Stimulated activated CD4-positive, alpha-beta T cell treated with anti-CD3 and anti-CD28 coated beads, Interleukin-1b, Interleukin-23, amount 100 ng/mL, for 1 hour (primary cell): ENCODE measurements around the gene ZNF138.
"Not testable (repeated sequence)": the region's sequence is repeated elsewhere in the genome, so short reads cannot be mapped to it uniquely, and the experiment has no call there.

Source experiments
- DNase-seq, 2 donors: peaks; one replicate each; pipeline ENCODE4 v3.0.0-alpha.2; 2020; ENCODE audit warnings: low read depth in 2 of 2

The ZNF138 gene

DNA sequence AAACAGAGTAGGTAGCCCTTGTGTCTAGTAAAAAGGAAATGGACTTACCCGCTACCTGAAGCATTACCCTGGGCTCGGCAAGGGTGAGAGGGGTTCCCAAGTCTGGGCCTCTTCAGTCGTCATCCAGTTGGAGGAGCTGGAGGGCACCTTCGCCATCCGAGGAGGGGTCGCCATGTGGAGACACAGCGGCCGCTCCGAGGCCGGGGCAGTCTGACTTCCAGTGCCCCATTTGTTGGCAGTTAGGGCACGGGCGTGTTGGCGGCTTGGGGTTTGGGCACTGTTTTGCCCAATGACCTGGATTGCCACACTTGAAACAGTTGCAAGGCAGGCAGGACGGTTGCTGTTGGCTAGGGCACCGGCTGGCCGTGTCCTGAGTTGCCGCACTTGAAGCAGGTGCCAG, 43.8 kb downstream of the ZNF138 start:
- DNase-seq: not testable (repeated sequence)

DNA sequence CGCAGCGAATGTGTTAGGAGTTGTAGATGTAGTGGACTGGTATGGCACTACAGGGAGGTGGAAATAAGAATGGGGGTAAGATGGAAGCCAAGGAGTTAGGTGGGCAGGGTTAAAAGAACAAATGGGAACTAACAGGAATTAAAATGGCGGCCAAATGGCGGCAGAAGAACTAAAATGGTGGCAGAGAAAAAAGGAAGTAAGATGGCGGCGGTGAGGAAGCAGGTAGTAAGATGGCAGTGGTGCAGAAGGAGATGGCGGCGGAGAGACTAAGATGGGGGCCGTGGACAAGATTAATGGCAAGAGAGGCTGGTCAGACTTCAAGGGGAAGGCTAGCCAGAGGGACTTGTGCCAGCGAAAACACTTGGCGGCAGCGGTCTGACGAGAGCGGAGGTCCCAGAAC, 44.5 kb downstream of the ZNF138 start:
- DNase-seq: no peak

DNA sequence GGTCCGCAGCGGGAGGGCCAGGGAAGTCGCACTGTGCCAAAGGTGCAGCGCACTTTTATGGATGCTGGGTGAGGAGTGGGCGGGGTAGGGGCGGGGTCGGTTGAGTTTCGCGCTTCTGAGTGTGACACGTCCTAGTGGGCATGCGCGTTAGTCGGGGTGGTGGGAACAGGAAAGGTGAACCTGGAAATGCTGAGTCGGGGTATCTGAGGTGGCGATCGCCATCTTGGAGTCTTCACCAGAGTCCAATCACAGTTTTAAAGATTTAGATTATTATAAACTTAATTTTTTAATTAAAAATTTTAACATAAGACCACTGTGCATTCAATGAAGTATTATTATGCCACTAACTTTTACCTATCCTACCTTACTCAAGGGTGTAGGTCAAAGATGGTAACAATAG, 45.7 kb downstream of the ZNF138 start:
- DNase-seq: no peak

DNA sequence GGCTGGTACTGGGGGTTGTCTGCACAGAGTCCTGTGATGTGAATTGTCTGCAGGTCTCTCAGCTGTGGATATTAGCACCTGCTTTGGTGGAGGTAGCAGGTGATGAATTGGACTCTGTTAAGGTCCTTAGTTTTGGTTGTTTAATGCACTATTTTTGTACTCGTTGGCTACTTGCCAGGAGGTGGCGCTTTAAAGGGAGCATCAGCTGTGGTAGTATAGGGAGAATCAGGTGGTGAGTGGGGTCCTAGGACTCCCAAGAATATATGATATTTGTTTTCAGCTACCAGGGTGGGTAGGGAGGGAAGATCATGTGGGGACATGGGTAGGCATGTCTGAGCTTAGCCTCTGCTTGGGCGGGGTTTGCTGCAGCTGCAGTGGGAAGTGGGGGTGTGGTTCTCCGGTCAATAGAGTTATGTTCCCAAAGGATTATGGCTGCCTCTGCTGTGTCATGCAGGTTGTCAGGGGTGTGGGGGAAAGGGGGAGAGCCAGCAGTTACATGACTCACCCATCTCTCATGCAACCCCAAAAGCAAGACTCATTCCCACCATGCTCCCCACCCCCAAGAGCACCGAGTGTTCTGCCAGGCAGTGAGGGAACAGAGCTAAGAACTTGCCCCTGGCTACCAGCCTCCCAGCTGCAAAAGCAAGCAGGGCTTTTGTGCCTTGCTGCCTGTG, 55.2 kb downstream of the ZNF138 start:
- no peak for DNase-seq

DNA sequence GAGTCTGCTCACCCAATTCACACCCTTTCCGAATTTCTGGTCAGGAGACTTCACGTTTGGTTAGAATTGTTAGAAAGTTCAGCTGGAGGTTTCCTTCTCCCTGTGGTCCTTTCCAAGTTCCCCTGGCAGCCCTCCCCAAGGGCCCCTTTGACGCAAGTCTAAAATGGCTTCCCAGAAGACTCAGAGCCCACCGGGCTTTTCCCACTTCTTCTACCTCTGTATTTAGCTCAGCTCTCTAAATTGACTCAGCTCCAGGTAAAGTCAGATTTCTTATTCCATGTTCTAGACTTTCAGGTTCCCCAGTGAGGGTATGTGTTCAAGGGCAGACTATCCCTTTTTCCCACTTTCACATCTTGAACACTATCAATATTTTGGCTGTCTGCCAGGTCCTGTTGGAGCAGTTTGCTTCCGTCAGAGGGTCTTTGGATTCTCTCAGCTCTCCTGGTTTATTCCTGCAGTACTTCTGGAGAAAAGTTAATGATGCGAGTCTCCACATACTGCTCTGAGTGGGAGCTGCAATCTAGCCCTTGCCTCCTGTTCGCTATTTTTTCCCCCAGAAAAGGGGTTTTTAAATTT, 55.8 kb downstream of the ZNF138 start:
- DNase-seq: no peak

DNA sequence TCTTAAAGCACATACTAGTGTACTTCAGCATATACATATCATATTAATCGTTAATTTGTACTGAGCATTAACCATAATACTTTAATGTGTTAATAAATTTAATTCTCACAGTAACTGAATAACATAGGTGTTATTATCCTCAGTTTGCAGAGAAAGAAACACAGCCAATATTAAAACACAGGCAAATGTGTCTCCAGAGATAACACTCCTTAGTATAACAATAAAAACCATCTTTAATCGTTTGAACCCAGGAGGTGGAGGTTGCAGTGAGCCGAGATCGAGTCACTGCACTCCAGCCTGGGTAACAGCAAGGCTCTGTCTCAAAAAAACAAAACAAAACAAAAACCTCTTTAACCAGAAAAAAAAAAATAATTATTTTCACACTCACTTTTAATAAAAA, 59.5 kb downstream of the ZNF138 start:
- no peak for DNase-seq

DNA sequence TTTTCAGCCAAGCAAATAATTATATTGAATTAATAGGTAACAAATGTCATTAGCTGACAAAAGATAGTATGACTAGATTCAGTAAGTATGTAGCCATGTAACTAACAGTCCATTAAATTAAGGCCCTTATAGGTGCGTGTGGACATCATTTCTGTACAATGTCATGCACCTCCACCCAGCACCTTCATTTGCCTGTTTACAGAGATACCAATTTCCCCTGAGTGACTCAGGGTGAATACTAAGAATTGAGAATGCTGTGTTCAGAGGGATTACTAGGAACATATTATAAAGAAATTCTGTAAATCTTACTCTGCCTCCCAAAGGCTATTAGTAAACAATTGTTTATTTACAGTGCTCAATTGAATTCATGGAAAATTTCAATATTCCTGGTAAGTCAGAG, 60.7 kb downstream of the ZNF138 start:
- no peak for DNase-seq

DNA sequence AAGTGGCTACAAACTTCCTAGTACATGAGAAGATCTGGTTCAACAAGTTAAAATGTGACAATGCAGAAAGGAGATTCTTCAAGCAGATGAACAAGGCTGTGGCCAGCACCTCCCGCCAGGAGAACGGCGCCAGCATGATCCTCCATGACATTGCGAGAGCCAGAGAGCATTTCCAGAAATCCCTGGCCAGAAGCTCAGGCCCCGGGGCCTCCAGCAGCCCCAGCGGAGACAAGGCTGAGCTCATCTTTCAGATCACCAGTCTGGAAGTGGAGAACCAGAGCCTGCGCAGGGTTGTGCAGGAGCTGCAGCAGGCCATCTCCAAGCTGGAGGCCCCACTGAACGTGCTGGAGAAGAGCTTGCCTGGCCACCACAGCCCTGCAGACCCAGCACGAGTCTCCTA, 68.8 kb downstream of the ZNF138 start:
- DNase-seq: no peak

DNA sequence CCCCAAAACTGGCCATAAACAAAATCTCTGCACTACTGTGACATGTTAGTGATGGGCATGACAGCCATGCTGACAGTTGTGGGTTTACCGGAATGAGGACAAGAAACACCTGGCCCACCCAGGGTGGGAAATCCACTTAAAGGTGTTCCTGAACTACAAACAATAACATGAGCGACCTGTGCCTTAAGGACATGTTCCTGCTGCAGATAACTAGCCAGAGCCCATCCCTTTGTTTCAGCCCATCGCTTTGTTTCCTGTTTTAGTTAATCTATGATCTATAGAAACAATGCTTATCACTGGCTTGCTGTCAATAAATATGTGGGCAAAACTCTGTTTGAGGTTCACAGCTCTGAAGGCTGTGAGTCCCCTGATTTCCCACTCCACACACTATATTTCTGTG, 69.3 kb downstream of the ZNF138 start:
- not testable (repeated sequence) for DNase-seq

DNA sequence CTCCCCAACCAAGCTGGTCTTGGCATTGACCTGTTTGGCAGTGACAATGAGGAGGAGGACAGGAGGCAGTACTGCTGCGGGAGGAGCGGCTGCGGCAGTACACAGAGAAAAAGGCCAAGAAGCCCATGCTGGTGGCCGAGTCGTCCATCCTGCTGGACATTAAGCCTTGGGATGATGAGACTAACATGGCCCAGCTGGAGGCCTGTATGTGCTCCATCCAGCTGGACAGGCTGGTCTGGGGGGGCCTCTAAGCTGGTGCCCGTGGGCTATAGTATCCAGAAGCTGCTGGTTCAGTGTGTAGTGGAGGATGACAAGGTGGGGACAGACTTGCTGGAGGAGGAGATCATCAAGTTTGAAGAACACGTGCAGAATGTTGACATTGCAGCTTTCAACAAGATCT, 69.7 kb downstream of the ZNF138 start:
- DNase-seq: no peak

DNA sequence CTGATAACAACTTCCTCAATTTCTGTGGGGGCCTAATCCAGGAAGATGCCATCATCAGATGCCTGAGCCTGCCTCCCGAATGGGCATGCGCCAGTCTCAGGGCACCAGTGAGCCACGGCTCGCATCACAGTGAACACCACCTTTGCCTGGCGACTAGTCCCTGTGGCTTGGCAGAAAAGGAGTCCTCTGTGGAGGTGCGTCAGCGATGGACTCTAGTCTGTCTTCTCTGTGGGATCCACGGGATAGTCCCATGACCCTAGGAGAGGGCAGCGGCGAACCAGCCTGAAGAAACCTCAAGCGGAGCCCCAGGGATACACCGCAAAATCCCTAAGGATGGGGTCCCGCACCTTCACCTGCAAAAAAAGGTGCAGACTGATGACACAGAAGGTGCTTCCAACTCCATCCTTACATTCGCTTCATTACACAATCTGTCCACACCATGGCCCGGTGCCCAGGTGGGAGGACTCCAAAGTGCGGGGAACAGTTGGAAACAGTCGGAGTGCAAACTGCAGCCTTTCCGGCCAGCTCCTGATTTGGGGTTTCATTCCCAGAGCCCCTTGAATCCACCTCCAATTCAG, 73.7 kb downstream of the ZNF138 start:
- DNase-seq: no peak

DNA sequence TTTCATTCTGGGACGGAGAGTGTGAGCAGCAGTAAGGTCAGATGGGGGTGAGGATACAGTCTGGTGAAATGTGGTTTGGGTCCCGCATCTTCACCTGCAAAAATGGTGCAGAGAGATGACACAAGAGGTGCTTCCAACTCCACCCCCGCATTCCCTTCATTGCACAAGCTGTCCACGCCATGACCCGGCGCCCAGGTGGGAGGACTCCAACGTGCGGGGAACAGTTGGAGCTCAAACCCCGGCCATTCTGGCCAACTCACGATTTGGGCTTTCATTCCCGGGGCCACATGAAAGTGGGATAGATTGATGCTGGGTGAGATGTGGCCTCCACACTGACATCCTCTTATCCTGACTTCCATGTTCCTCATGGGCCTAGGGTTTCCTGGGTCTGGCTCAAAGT, 74.3 kb downstream of the ZNF138 start:
- DNase-seq: no peak

DNA sequence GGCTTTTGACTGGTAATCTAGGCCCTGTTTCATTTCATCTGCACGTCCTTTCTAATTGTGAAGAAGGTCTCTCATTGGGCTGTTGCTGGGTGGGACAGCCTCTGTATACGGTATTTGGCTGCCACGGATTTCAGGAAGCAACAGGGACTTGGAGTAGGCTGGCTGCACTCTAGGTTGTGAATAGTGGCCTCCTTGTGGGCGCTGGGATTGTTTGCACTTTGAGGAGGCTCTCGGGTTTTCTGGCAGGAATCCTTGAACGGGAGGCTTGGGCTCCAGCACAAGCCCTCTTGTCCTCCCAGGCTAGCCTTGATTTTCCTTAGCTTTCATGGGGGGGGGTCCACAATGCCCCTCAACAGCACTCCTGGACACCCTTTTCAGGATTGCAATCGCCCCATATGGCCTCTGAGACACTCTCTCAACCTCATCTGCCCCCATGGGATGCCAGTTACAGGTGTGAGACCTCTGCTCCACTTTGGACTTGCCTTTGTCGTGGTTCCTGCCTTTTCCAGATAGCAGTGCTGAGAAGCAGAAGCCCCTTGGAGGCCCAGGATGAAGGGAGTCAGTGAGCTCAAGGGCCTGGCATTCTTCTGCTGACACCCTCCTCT, 75.0 kb downstream of the ZNF138 start:
- DNase-seq: no peak

DNA sequence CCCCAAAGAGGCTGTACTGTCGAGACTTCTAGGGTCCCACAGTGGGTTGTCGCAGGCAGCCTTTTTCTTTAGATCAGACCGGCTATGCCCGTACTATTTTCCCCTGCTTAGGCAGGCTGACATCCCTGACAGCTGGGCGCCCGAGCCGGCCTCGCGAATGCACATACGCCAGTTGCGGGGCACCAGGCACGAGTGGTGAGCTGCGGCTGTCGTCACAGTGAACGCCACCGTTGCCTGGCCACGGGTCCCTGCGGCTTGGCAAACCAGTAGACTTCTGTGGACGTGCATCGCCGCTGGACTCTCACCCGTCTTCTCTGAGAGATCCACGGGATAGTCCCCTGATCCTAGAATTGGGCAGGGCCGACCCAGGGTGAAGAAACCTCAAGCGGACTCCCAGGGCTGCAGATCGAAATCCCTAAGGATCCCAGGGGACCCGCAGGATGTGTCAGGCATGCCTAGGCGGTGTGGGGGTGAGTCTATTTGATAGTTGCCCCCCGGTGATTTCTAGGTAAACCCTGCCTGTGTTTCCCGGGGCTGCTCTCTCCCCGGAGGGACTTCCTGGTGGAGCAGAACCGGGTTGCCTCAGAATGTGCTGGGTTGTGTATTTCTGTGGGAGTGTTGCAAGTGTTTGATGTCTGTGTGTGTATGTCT, 75.8 kb downstream of the ZNF138 start:
- DNase-seq: no peak

DNA sequence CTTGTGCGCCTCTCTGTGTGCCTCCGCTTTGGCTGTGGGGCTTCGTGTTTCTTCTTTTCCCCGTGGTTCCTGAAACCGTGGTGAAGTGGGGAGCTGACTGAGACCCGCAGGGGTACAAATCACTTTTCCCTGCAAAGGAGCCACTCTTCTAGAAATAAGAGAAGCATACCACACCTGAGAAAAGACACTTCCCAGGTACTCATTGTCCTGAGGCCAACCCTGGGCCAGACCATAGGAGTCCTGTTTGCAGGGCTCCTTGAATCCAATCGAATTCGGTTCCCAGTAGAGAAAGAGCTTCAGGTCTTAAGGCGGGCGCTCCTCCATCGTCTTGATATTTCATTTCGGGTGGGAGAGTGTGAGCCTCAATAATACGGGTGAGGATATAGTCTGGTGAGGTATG, 76.4 kb downstream of the ZNF138 start:
- DNase-seq: no peak

DNA sequence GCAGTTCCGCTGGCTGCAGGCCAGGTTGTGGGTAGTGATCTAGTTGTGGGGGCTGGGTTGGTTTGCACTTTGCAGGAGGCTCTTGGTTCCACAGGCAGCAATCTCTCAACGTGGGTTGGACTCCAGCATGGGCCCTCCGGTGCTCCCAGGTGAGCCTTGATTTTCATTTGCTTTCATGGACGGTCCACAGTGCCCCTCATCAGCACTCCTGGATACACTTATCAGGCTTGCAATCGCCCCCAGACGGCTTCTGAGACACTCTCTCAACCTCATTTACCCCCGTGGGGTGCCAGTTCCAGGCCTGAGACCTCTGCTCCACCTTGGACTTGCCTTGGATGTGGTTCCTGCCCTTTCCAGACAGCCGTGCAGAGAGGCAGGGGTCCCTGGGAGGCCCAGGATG, 77.5 kb downstream of the ZNF138 start:
- DNase-seq: no peak

DNA sequence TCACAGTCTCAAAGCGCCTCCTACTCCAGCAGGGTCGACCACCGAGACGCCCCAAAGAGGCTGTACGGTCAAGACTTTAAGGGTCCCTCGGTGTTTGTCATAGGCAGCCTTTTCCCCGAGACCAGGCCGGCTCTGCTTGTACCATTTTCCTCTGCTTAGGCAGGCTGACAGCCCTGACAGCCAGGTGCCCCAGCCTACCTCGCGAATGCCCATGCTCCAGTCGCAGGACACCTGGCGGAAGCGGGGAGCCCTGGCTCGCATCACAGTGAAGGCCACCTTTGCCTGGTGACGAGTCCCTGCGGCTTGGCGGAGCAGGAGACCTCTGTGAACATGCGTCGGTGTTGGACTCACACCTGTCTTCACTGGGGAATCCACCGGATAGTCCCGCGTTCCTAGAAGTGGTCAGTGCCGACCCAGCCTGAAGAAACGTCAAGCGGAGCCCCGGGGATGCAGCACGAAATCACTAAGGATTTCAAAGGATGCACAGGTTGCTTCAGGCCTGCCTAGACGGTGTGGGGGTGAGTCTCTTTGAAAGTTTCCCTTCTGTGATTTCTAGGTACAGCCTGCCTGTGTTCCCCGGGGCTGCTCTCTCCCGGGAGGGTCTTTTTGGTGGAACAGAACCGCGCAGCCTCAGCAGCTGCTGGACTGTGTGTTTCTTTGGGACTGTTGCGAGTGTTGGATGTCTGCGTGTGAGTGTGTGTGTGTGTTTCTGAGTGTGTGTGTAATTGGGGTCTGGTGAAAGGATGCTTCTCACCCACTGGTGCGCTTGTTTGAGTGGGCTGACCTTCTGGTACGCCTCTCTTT, 78.3 kb downstream of the ZNF138 start:
- DNase-seq: no peak

DNA sequence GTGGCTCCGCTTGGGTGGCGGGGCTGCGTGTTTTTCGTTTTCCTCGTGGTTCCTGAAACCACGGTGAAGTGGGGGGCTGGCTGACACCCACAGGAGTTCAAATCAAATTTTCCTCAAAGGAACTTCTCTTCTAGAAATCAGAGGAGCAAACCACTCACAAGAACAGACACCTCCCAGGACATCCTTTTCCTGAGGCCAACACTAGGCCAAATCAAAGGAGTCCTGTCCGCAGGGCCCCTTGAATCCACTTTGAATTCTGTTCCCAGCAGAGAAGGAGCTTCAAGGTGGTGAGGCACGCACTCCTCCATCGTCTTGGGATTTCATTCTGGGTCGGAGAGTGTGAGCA, 78.9 kb downstream of the ZNF138 start:
- DNase-seq: no peak

DNA sequence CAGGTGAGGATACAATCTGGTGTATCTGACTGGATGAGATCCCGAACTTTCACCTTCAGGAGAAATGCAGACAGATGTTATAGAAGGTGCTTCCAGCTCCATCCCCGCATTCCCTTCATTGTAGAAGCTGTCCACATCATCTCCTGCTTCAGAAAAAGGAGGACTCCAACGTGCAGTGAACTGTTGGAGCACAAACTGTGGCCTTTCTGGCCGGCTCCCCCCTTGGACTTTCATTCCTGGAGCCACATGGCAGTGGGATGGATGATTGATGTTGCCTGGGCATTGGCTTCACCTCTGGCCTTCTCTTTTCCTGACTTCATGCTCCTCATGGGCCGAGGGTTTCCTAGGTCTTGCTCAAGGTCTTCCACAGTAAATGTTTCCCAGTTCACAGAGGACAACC, 79.3 kb downstream of the ZNF138 start:
- no peak for DNase-seq

DNA sequence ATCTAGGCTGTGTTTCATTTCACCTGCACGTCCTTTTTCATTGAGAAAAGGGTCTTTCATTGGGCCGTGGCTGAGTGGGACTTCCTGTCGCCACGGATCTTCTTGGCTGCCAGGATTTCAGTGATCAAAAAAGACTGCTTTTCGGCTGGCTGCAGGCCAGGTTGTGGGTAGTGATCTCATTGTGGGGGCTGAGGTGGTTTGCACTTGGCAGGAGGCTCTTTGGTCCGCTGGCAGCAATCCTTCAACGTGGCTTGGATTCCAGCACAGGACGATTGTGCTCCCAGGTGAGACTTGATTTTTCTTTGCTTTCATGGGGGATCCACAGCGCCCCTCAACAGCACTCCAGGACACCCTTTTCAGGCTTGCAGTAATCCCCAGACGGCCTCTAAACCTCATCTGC, 79.9 kb downstream of the ZNF138 start:
- no peak for DNase-seq

DNA sequence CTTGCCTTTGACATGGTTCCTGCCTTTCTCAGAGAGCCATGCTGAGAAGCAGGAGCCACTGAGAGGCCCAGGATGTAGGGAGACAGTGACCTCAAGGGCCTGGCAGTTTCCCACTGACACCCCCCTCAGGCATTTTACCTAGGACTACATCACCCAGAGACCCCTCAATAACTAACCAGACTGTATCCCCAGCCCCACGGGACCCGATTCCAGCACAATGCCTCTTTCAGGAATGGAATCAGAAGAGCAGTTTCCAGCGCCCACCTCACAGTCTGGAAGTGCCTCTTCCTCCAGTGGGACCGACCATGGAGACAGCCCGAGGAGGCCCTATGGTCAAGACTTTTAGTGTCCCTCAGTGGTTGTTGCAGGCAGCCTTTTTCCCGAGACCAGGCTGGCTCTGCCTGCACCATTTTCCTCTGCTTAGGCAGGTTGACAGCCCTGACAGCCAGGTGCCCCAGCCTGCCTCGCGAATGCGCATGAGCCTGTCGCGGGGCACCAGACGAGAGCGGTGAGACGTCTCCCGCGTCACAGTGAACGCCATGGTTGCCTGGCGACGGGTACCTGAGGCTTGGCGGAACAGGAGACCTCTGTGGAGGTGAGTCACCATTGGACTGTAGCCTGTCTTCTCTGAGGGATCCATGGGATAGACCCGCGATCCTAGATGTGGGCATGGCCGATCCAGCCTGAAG, 80.5 kb downstream of the ZNF138 start:
- DNase-seq: no peak
